ENCODE data around the gene ROPN1. TPM values are rescaled to one million over a fixed set of nuclear protein-coding genes. Genes with fewer than 3 reads are reported as not detected.

Gene ROPN1
- total RNA-seq, 1 experiment from 2014 or later = not detected

DNA sequence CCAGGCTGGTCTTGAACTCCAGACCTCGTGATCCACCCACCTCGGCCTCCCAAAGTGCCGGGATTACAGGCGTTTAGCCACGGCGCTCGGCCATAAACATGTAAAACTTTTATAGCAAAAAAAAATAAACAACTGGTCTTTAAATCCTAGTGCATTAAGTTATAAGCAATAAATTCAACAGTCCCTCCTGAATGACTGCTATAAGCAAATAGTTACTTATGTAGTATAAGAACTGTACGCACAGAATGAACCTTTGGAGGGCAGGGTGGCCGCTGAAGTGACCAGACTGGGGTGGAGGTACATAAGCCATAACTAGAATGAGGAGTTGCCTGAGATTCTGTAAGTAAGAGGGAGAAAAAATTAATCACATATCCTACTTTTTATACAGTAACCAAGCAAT, 43.5 kb downstream of the ROPN1 start:
- BruUV-seq (replicated peaks) = no TSS peak
- Histone ChIP-seq H3K27ac (ENCODE audit: low read depth, low read length) (no peak overlapping the region), H3K36me3 (ENCODE audit: control insufficient read depth in 1 of 2, insufficient read depth in 2 of 2, low read length in 2 of 2) (peaks cover 39 to 49% of the 10 kb centered on the region in 2 experiments; a peak in 3 of 4 replicates), H2AFZ (ENCODE audit: low read depth, low read length, poor library complexity, severe bottlenecking) (no peak overlapping the region), H3K27me3 (ENCODE audit: insufficient read depth, low read length) (no peaks in the 10 kb centered on the region), H3K4me3 (replicated peaks in 1 of 2; ENCODE audit: low read depth in 1 of 2, low read length in 2 of 2) (no peak overlapping the region), H3K4me2 (ENCODE audit: low read length) (no peak overlapping the region), H3K4me1 (ENCODE audit: control insufficient read depth in 1 of 2, insufficient read depth in 2 of 2, low read length in 2 of 2) (no peaks in the 10 kb centered on the region), H3K9ac (ENCODE audit: low read length) (no peak overlapping the region), H3K9me3 (ENCODE audit: control insufficient read depth in 1 of 2, insufficient read depth in 1 of 2, low read depth in 1 of 2, low read length in 2 of 2) (no peaks in the 10 kb centered on the region), H4K20me1 (ENCODE audit: insufficient read depth) (no peaks in the 10 kb centered on the region), H3K79me2 (ENCODE audit: insufficient read depth, low read length) (no peaks in the 10 kb centered on the region), H3K9me2 (ENCODE audit: insufficient read depth) (no peaks in the 10 kb centered on the region)
- no peak for TF ChIP-seq JUND (IDR thresholded peaks at IDR 0.05)
- no peak for TF ChIP-seq ZNF274 (IDR thresholded peaks at IDR 0.05; ENCODE audit: low read depth, low read length)
- no peak for TF ChIP-seq EGR1 (IDR thresholded peaks at IDR 0.05; ENCODE audit: low read depth)
- no peak for TF ChIP-seq POLR2A (IDR thresholded peaks at IDR 0.05; ENCODE audit: borderline replicate concordance, extremely low read depth, insufficient read depth, insufficient read length)
- TF ChIP-seq SP1 (IDR thresholded peaks at IDR 0.05; ENCODE audit: low read depth) = no peak
- TF ChIP-seq, protein P1, sequence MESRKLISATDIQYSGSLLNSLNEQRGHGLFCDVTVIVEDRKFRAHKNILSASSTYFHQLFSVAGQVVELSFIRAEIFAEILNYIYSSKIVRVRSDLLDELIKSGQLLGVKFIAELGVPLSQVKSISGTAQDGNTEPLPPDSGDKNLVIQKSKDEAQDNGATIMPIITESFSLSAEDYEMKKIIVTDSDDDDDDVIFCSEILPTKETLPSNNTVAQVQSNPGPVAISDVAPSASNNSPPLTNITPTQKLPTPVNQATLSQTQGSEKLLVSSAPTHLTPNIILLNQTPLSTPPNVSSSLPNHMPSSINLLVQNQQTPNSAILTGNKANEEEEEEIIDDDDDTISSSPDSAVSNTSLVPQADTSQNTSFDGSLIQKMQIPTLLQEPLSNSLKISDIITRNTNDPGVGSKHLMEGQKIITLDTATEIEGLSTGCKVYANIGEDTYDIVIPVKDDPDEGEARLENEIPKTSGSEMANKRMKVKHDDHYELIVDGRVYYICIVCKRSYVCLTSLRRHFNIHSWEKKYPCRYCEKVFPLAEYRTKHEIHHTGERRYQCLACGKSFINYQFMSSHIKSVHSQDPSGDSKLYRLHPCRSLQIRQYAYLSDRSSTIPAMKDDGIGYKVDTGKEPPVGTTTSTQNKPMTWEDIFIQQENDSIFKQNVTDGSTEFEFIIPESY (IDR thresholded peaks at IDR 0.05; ENCODE audit: extremely low read depth, insufficient replicate concordance, low read length) = no peak
- TF ChIP-seq, protein P2, sequence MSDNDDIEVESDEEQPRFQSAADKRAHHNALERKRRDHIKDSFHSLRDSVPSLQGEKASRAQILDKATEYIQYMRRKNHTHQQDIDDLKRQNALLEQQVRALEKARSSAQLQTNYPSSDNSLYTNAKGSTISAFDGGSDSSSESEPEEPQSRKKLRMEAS (IDR thresholded peaks at IDR 0.05) = no peak
- no peak for TF ChIP-seq ZFX (IDR thresholded peaks at IDR 0.05)
- no peak for TF ChIP-seq EZH2phosphoT487 (IDR thresholded peaks at IDR 0.05; ENCODE audit: borderline replicate concordance)
- no peak for TF ChIP-seq ELF1 (IDR thresholded peaks at IDR 0.05; ENCODE audit: borderline replicate concordance, low read depth)
- no peak for TF ChIP-seq SIN3A (IDR thresholded peaks at IDR 0.05; ENCODE audit: low read depth)
- TF ChIP-seq, protein P3, sequence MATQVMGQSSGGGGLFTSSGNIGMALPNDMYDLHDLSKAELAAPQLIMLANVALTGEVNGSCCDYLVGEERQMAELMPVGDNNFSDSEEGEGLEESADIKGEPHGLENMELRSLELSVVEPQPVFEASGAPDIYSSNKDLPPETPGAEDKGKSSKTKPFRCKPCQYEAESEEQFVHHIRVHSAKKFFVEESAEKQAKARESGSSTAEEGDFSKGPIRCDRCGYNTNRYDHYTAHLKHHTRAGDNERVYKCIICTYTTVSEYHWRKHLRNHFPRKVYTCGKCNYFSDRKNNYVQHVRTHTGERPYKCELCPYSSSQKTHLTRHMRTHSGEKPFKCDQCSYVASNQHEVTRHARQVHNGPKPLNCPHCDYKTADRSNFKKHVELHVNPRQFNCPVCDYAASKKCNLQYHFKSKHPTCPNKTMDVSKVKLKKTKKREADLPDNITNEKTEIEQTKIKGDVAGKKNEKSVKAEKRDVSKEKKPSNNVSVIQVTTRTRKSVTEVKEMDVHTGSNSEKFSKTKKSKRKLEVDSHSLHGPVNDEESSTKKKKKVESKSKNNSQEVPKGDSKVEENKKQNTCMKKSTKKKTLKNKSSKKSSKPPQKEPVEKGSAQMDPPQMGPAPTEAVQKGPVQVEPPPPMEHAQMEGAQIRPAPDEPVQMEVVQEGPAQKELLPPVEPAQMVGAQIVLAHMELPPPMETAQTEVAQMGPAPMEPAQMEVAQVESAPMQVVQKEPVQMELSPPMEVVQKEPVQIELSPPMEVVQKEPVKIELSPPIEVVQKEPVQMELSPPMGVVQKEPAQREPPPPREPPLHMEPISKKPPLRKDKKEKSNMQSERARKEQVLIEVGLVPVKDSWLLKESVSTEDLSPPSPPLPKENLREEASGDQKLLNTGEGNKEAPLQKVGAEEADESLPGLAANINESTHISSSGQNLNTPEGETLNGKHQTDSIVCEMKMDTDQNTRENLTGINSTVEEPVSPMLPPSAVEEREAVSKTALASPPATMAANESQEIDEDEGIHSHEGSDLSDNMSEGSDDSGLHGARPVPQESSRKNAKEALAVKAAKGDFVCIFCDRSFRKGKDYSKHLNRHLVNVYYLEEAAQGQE (IDR thresholded peaks at IDR 0.05; ENCODE audit: low read depth) = no peak
- TF ChIP-seq, protein P4, sequence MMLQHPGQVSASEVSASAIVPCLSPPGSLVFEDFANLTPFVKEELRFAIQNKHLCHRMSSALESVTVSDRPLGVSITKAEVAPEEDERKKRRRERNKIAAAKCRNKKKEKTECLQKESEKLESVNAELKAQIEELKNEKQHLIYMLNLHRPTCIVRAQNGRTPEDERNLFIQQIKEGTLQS (IDR thresholded peaks at IDR 0.05) = no peak
- TF ChIP-seq CEBPB (IDR thresholded peaks at IDR 0.05; ENCODE audit: low read depth) = no peak
- ChIA-PET RAD21 (ENCODE audit: low non-redundant PET in 1 of 2, low total read pairs in 2 of 2, uncharacterized antibody in 2 of 2, unreplicated experiment in 2 of 2) (no interaction called here), POLR2A (no interaction called here), CTCF (no interaction called here)
- intact Hi-C loops (cut with micrococcal nuclease) = no loop called here
- ATAC-seq (no peak), DNase-seq (ENCODE audit: low read depth, low spot score) (no peak)
